Measurements from ENCODE around the gene PDS5B.

- TF ChIP-seq, protein P1, sequence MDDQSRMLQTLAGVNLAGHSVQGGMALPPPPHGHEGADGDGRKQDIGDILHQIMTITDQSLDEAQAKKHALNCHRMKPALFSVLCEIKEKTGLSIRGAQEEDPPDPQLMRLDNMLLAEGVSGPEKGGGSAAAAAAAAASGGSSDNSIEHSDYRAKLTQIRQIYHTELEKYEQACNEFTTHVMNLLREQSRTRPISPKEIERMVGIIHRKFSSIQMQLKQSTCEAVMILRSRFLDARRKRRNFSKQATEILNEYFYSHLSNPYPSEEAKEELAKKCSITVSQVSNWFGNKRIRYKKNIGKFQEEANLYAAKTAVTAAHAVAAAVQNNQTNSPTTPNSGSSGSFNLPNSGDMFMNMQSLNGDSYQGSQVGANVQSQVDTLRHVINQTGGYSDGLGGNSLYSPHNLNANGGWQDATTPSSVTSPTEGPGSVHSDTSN (IDR thresholded peaks at IDR 0.05; ENCODE audit: insufficient replicate concordance, low read depth, low read length), result no peak
- no peak for TF ChIP-seq PRDM15 (CRISPR knock-in tag; IDR thresholded peaks at IDR 0.05)
- TF ChIP-seq CEBPB (IDR thresholded peaks at IDR 0.05; ENCODE audit: borderline replicate concordance in 1 of 2, low read depth in 2 of 2, low read length in 2 of 2), result no peak
- TF ChIP-seq LARP7 (IDR thresholded peaks at IDR 0.05), result 0 out of 2 replicates have a peak, but pooled peaks have one; percentile 32
These were observed 205.4 kb downstream of the PDS5B start for GRCh38 chr13:32791545-32792172.

Measured in GM12878 (cell line).